HL-60 (cell line): ENCODE results near the gene PDLIM5.

Experiments
- DNase-seq, 2 experiments: peaks; one replicate each; pipeline ENCODE4 v3.0.0-alpha.2; 2010 to 2020; ENCODE audit warnings: low read depth in 1 of 2, low spot score in 1 of 2
- H3K27ac ChIP-seq: fragments of 250-450 bp; sonication (Bioruptor Pico); replicated peaks from 2 replicates; pipeline ENCODE4 v1.5.1; 2020; ENCODE audit warnings: mild to moderate bottlenecking, moderate library complexity
- H3K27me3 ChIP-seq: fragments of 250-450 bp; sonication (Bioruptor Pico); 2 replicates; pipeline ENCODE4 v1.5.1; 2021; ENCODE audit warnings: mild to moderate bottlenecking, moderate library complexity; ENCODE audit not compliant: insufficient read depth, poor library complexity, severe bottlenecking
- H3K4me3 ChIP-seq: replicated peaks from 2 replicates; pipeline ENCODE4 v1.5.1; 2011; ENCODE audit warnings: mild to moderate bottlenecking, control low read depth, low read length; ENCODE audit not compliant: insufficient read depth
- GABPA ChIP-seq: IDR thresholded peaks from 2 replicates; pipeline ENCODE4 v1.6.1; 2012; ENCODE audit warnings: low read depth
- POLR2AphosphoS5 ChIP-seq: IDR thresholded peaks from 2 replicates; pipeline ENCODE4 v1.6.1; 2012; ENCODE audit warnings: low read depth
- SPI1 ChIP-seq: IDR thresholded peaks from 2 replicates; pipeline ENCODE4 v1.6.1; 2012; ENCODE audit warnings: low read depth, mild to moderate bottlenecking, borderline replicate concordance
- TF ChIP-seq, protein P1 (sequence below): IDR thresholded peaks from 2 replicates; pipeline ENCODE4 v1.6.1; 2012; ENCODE audit warnings: low read depth; ENCODE audit not compliant: insufficient replicate concordance
- TF ChIP-seq, protein P2 (sequence below): IDR thresholded peaks from one replicate; pipeline ENCODE4 v1.5.1; 2011; ENCODE audit warnings: low read length, control low read depth, inconsistent platforms; ENCODE audit not compliant: insufficient read depth

The PDLIM5 gene

DNA sequence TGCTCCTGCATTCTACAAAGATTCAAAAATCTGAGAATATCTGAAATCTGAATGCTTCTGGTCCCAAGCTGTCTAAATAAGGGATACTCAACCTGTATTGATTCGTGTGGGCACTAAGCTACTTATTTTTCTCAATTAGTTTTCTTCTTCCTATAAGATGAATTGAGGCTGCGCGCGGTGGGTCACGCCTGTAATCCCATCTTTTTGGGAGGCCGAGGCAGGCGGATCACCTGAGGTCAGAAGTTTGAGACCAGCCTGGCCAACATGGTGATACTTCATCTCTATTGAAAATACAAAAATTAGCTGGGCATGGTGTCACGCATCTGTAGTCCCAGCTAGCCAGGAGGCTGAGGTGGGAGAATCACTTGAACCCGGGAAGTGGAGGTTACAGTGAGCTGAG is 122.3 kb downstream of the PDLIM5 start:
- TF ChIP-seq, protein P1, sequence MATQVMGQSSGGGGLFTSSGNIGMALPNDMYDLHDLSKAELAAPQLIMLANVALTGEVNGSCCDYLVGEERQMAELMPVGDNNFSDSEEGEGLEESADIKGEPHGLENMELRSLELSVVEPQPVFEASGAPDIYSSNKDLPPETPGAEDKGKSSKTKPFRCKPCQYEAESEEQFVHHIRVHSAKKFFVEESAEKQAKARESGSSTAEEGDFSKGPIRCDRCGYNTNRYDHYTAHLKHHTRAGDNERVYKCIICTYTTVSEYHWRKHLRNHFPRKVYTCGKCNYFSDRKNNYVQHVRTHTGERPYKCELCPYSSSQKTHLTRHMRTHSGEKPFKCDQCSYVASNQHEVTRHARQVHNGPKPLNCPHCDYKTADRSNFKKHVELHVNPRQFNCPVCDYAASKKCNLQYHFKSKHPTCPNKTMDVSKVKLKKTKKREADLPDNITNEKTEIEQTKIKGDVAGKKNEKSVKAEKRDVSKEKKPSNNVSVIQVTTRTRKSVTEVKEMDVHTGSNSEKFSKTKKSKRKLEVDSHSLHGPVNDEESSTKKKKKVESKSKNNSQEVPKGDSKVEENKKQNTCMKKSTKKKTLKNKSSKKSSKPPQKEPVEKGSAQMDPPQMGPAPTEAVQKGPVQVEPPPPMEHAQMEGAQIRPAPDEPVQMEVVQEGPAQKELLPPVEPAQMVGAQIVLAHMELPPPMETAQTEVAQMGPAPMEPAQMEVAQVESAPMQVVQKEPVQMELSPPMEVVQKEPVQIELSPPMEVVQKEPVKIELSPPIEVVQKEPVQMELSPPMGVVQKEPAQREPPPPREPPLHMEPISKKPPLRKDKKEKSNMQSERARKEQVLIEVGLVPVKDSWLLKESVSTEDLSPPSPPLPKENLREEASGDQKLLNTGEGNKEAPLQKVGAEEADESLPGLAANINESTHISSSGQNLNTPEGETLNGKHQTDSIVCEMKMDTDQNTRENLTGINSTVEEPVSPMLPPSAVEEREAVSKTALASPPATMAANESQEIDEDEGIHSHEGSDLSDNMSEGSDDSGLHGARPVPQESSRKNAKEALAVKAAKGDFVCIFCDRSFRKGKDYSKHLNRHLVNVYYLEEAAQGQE: no peak
- TF ChIP-seq GABPA (no peak), POLR2AphosphoS5 (no peak), SPI1 (no peak)
- TF ChIP-seq, protein P2, sequence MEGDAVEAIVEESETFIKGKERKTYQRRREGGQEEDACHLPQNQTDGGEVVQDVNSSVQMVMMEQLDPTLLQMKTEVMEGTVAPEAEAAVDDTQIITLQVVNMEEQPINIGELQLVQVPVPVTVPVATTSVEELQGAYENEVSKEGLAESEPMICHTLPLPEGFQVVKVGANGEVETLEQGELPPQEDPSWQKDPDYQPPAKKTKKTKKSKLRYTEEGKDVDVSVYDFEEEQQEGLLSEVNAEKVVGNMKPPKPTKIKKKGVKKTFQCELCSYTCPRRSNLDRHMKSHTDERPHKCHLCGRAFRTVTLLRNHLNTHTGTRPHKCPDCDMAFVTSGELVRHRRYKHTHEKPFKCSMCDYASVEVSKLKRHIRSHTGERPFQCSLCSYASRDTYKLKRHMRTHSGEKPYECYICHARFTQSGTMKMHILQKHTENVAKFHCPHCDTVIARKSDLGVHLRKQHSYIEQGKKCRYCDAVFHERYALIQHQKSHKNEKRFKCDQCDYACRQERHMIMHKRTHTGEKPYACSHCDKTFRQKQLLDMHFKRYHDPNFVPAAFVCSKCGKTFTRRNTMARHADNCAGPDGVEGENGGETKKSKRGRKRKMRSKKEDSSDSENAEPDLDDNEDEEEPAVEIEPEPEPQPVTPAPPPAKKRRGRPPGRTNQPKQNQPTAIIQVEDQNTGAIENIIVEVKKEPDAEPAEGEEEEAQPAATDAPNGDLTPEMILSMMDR: no peak
- Histone ChIP-seq H3K27me3 (no peaks in the 10 kb centered on the region), H3K4me3 (no peak overlapping the region), H3K27ac (no peak overlapping the region)
- DNase-seq: no peak

DNA sequence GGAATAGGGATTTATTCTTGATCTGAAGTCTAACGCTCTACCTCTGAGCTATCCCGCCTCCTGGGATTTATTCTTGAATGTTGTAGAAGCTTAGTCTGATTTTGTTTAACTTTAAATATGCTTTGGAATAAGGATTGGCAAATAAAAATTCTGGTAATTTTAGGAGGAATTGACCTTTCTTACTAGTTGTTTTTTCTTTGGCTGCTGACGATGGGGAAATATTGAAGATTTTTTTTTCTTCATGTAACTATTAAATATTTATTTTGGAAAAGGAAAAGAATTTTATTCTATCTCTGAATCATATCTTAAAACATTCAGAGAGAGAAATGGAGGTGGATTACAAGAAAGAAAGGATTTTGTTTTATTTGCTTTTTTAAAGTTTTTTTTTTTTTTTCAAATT is 122.9 kb downstream of the PDLIM5 start:
- no peak overlapping the region for H3K4me3 ChIP-seq
- H3K27ac ChIP-seq: no peak overlapping the region
- H3K27me3 ChIP-seq: no peaks in the 10 kb centered on the region
- TF ChIP-seq, protein P2: no peak
- TF ChIP-seq SPI1: no peak
- TF ChIP-seq POLR2AphosphoS5: no peak
- TF ChIP-seq, protein P1: no peak
- TF ChIP-seq GABPA: no peak
- no peak for DNase-seq

- H3K27me3 ChIP-seq: no peaks in the 10 kb centered on the region
- TF ChIP-seq, protein P2: no peak
- no peak for TF ChIP-seq GABPA
- TF ChIP-seq, protein P1: no peak
- TF ChIP-seq SPI1: no peak
- TF ChIP-seq POLR2AphosphoS5: no peak
- DNase-seq: no peak
- H3K4me3 ChIP-seq: no peak overlapping the region
- no peak overlapping the region for H3K27ac ChIP-seq
Observed at GRCh38 chr4:94575652-94576051, 123.9 kb downstream of the PDLIM5 start.
